K562 (cell line): ENCODE measurements around the gene AKR1A1. TPM values are rescaled to one million over a fixed set of nuclear protein-coding genes. Genes with fewer than 3 reads are reported as not detected.
A peak's percentile ranks its signal among the peaks of the same experiment; 100 is the strongest.

ENCODE experiments used
- ATF4 ChIP-seq: fragments of 450-650 bp; formaldehyde crosslinking; IDR thresholded peaks from 2 replicates; pipeline ENCODE4 v1.4.0; 2022; ENCODE audit warnings: mild to moderate bottlenecking, moderate library complexity
- DACH1 ChIP-seq: fragments of 450-650 bp; IDR thresholded peaks from 2 replicates; pipeline ENCODE4 v1.6.1; 2018; ENCODE audit not compliant: partially characterized antibody
- DMBX1 ChIP-seq: fragments of 250-450 bp; sonication (Bioruptor Pico); IDR thresholded peaks from 2 replicates; pipeline ENCODE4 v1.8.0; 2022; ENCODE audit warnings: inconsistent platforms, mild to moderate bottlenecking, moderate library complexity, borderline replicate concordance
- KDM4B ChIP-seq, 2 experiments: fragments of 450-650 bp in 1 of 2; sonication (generic) in 1 of 2; IDR thresholded peaks; 2 replicates each; pipeline ENCODE4 v1.6.1; 2016 to 2017; ENCODE audit warnings: borderline replicate concordance in 2 of 2, antibody characterized with exemption in 1 of 2, low read depth in 1 of 2, mild to moderate bottlenecking in 1 of 2
- MCM3 ChIP-seq: fragments of 450-650 bp; IDR thresholded peaks from 2 replicates; pipeline ENCODE4 v1.6.1; 2016
- MLX ChIP-seq, 2 experiments: fragments of 450-650 bp in 1 of 2; sonication (generic) in 1 of 2; formaldehyde crosslinking; conservative IDR thresholded peaks; 2 replicates each; pipeline versions ENCODE4 v1.4.0 to v1.8.1; 2020 to 2022; ENCODE audit warnings: mild to moderate bottlenecking in 1 of 2, missing genetic modification reagents in 1 of 2
- NFIC ChIP-seq: fragments of 450-650 bp; IDR thresholded peaks from 2 replicates; pipeline ENCODE4 v1.6.1; 2017; ENCODE audit warnings: mild to moderate bottlenecking, inconsistent platforms
- POLR2AphosphoS5 ChIP-seq: IDR thresholded peaks from 2 replicates; pipeline ENCODE4 v1.6.1; 2011; ENCODE audit warnings: mild to moderate bottlenecking, low read depth, low read length, moderate library complexity; ENCODE audit not compliant: control insufficient read depth, insufficient read depth
- RAD51 ChIP-seq: fragments of 450-650 bp; IDR thresholded peaks from 2 replicates; pipeline ENCODE4 v1.7.1; 2016; ENCODE audit warnings: low read depth, mild to moderate bottlenecking, borderline replicate concordance
- TBL1XR1 ChIP-seq, 2 experiments: IDR thresholded peaks; 2 replicates each; pipeline ENCODE4 v1.6.1; 2012; ENCODE audit warnings: improper control_type of control experiment in 2 of 2, low read length in 2 of 2, mild to moderate bottlenecking in 1 of 2
- TCF7 ChIP-seq: sonication (generic); IDR thresholded peaks from 2 replicates; pipeline ENCODE4 v1.6.1; 2016; ENCODE audit warnings: antibody characterized with exemption, borderline replicate concordance
- ZNF140 ChIP-seq: fragments of 250-450 bp; sonication (Bioruptor Pico); IDR thresholded peaks from 2 replicates; pipeline ENCODE4 v1.8.0; 2021; ENCODE audit warnings: moderate library complexity, mild to moderate bottlenecking, inconsistent platforms
- ZNF398 ChIP-seq: fragments of 250-450 bp; sonication (Bioruptor Pico); IDR thresholded peaks from 2 replicates; pipeline ENCODE4 v1.8.0; 2021; ENCODE audit warnings: moderate library complexity, mild to moderate bottlenecking, inconsistent platforms
- polyA plus RNA-seq, 8 experiments: library from polyadenylated mRNA; depleted of rRNA in 4 of 8; stranded (reverse) in 5 of 8; unstranded in 3 of 8; fragments of >200 nt; fragmentation: Nextera tagmentation in 2 of 8; fragmentation: Illumina TruSeq in 1 of 8; extraction: Ambion mirVana in 2 of 8; extraction: Trizol in 1 of 8; gene quantifications; 2 replicates each; pipeline versions ENCODE4 v1.2.1 to v1.2.3, GENCODE V29; 2011 to 2014; ENCODE audit warnings: inconsistent platforms in 1 of 8, missing spikeins in 1 of 8
- total RNA-seq, 7 experiments: library from RNA; depleted of rRNA in 6 of 7; stranded (reverse); fragments of >200 nt in 6 of 7; fragmentation: Illumina TruSeq in 2 of 7; extraction: Trizol in 2 of 7; gene quantifications; 2 replicates each; pipeline versions ENCODE4 v1.2.1 to v1.2.3, GENCODE V29; 2011 to 2021; ENCODE audit warnings: low replicate concordance in 1 of 7
- TF ChIP-seq, protein P1 (sequence below), 2 experiments: fragments of 450-650 bp in 1 of 2; sonication (generic) in 1 of 2; formaldehyde crosslinking in 1 of 2; IDR thresholded peaks in 1 of 2; conservative IDR thresholded peaks in 1 of 2; 2 replicates each; pipeline versions ENCODE4 v1.6.1 to v1.8.1; 2016 to 2023; ENCODE audit warnings: mild to moderate bottlenecking in 2 of 2, moderate library complexity in 2 of 2, inconsistent platforms in 1 of 2, missing genetic modification reagents in 1 of 2
- TF ChIP-seq, protein P2 (sequence below): fragments of 450-650 bp; IDR thresholded peaks from 2 replicates; pipeline ENCODE4 v1.6.1; 2016; ENCODE audit warnings: borderline replicate concordance
- TF ChIP-seq, protein P3 (sequence below), 3 experiments: IDR thresholded peaks in 2 of 3; conservative IDR thresholded peaks in 1 of 3; 2 replicates each; pipeline ENCODE4 v1.5.1; 2011 to 2012; ENCODE audit warnings: low read length in 3 of 3, mild to moderate bottlenecking in 3 of 3, control low read depth in 2 of 3, improper control_type of control experiment in 1 of 3, inconsistent platforms in 1 of 3, low read depth in 1 of 3, mixed read lengths in 1 of 3, moderate library complexity in 1 of 3; ENCODE audit not compliant: insufficient read depth in 2 of 3

The AKR1A1 gene
- total and polyA plus RNA-seq, 9 of the 15 experiments (the other 6 are each of a cell fraction or from before 2014, with no cell fraction given): 68.6 to 211 (median 132) TPM

GRCh38 chr1:45521413-45522323 is 29.0 kb upstream of the AKR1A1 start, which contains the start of gene PRDX1 (continued):
- TF ChIP-seq DMBX1 (CRISPR knock-in tag) (no peak; the same call in 1 of the 2 replicates), DACH1 (no peak), MLX (CRISPR knock-in tag; conservative IDR thresholded peaks at IDR 0.05) (0 out of 4 replicates have a peak, but pooled peaks of 1 of the 2 experiments have one; percentile 22), KDM4B (IDR thresholded peaks at IDR 0.05; ENCODE audit: borderline replicate concordance in 2 of 2, low read depth in 1 of 2) (peak in 1 of 2 experiments; percentile 94; a peak in 1 of 4 replicates), POLR2AphosphoS5 (peak; percentile 100), MCM3 (no peak), RAD51 (no peak), TBL1XR1 (IDR thresholded peaks at IDR 0.05; ENCODE audit: low read length in 2 of 2) (peak; percentile 51 to 92; a peak in 3 of 4 replicates), NFIC (peak; percentile 91), ATF4 (CRISPR knock-in tag) (no peak; the same call in none of the 2 replicates), ZNF140 (CRISPR knock-in tag) (no peak), TCF7 (peak; percentile 50; the same call in 1 of the 2 replicates), ZNF398 (no peak)
- TF ChIP-seq, protein P1, sequence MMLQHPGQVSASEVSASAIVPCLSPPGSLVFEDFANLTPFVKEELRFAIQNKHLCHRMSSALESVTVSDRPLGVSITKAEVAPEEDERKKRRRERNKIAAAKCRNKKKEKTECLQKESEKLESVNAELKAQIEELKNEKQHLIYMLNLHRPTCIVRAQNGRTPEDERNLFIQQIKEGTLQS (IDR thresholded peaks at IDR 0.05): peak; percentile 36; the same call in 1 of the 2 replicates
- TF ChIP-seq, protein P1 (CRISPR knock-in tag; conservative IDR thresholded peaks at IDR 0.05): no peak
- TF ChIP-seq, protein P2, sequence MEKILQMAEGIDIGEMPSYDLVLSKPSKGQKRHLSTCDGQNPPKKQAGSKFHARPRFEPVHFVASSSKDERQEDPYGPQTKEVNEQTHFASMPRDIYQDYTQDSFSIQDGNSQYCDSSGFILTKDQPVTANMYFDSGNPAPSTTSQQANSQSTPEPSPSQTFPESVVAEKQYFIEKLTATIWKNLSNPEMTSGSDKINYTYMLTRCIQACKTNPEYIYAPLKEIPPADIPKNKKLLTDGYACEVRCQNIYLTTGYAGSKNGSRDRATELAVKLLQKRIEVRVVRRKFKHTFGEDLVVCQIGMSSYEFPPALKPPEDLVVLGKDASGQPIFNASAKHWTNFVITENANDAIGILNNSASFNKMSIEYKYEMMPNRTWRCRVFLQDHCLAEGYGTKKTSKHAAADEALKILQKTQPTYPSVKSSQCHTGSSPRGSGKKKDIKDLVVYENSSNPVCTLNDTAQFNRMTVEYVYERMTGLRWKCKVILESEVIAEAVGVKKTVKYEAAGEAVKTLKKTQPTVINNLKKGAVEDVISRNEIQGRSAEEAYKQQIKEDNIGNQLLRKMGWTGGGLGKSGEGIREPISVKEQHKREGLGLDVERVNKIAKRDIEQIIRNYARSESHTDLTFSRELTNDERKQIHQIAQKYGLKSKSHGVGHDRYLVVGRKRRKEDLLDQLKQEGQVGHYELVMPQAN: peak; percentile 95
- TF ChIP-seq, protein P3, sequence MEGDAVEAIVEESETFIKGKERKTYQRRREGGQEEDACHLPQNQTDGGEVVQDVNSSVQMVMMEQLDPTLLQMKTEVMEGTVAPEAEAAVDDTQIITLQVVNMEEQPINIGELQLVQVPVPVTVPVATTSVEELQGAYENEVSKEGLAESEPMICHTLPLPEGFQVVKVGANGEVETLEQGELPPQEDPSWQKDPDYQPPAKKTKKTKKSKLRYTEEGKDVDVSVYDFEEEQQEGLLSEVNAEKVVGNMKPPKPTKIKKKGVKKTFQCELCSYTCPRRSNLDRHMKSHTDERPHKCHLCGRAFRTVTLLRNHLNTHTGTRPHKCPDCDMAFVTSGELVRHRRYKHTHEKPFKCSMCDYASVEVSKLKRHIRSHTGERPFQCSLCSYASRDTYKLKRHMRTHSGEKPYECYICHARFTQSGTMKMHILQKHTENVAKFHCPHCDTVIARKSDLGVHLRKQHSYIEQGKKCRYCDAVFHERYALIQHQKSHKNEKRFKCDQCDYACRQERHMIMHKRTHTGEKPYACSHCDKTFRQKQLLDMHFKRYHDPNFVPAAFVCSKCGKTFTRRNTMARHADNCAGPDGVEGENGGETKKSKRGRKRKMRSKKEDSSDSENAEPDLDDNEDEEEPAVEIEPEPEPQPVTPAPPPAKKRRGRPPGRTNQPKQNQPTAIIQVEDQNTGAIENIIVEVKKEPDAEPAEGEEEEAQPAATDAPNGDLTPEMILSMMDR (IDR thresholded peaks at IDR 0.05 in 2 of 3, conservative IDR thresholded peaks at IDR 0.05 in 1 of 3; ENCODE audit: insufficient read depth in 2 of 3, low read depth in 1 of 3, low read length in 3 of 3): peak in 2 of 3 experiments; percentile 38 to 39; a peak in 4 of 6 replicates
